Thymus (tissue), 14 donors: ENCODE data around the gene BID. TPM values are rescaled to one million over a fixed set of nuclear protein-coding genes. Genes with fewer than 3 reads are reported as not detected.

Experiments used
- DNase-seq, 9 donors: peaks; one replicate each; pipeline ENCODE4 v3.0.0-alpha.2; 2013; ENCODE audit warnings: low spot score in 9 of 9, low read depth in 6 of 9, missing footprints in 1 of 9
- H3K27ac ChIP-seq, 2 donors: one replicate each; pipeline ENCODE4 v1.5.1; 2013; ENCODE audit warnings: control low read depth in 1 of 2, low read depth in 1 of 2, low read length in 1 of 2, mild to moderate bottlenecking in 1 of 2, moderate library complexity in 1 of 2
- H3K27me3 ChIP-seq, 2 donors: one replicate each; pipeline ENCODE4 v1.5.1; 2013; ENCODE audit warnings: low read length in 1 of 2; ENCODE audit not compliant: control insufficient read depth in 2 of 2, insufficient read depth in 1 of 2
- H3K36me3 ChIP-seq, 2 donors: one replicate each; pipeline ENCODE4 v1.5.1; 2013; ENCODE audit warnings: low read length in 1 of 2, mild to moderate bottlenecking in 1 of 2, moderate library complexity in 1 of 2; ENCODE audit not compliant: control insufficient read depth in 2 of 2, insufficient read depth in 2 of 2
- H3K4me1 ChIP-seq, 2 donors: one replicate each; pipeline ENCODE4 v1.5.1; 2013; ENCODE audit warnings: low read length in 2 of 2; ENCODE audit not compliant: control insufficient read depth in 2 of 2, insufficient read depth in 2 of 2
- H3K4me3 ChIP-seq, 2 donors: one replicate each; pipeline ENCODE4 v1.5.1; 2013; ENCODE audit warnings: low read length in 2 of 2, control low read depth in 1 of 2, mild to moderate bottlenecking in 1 of 2
- H3K9me3 ChIP-seq, 2 donors: one replicate each; pipeline ENCODE4 v1.5.1; 2013; ENCODE audit warnings: low read length in 1 of 2, mild to moderate bottlenecking in 1 of 2; ENCODE audit not compliant: control insufficient read depth in 2 of 2, insufficient read depth in 1 of 2
- WGBS: extraction: QIAGEN DNeasy Blood & Tissue Kit; methylation state at CpG from one replicate; pipeline ENCODE4 v1.1.7; 2013; 5-methylcytosine and 5-hydroxymethylcytosine counted together
- long read RNA-seq, 10 donors: transcript quantifications; one replicate each; lab custom pipeline, GENCODE V29; 2026
- polyA plus RNA-seq: library from polyadenylated mRNA; stranded (reverse); fragments of 200-250 nt; gene quantifications from one replicate; pipeline ENCODE4 v1.2.3, GENCODE V29; 2013
- total RNA-seq: library from RNA; stranded (reverse); fragments of 120-200 nt; gene quantifications from one replicate; pipeline ENCODE4 v1.2.4, GENCODE V29; 2013
- donor health status: healthy.

Gene BID
- total RNA-seq = 46.7 TPM
- polyA plus RNA-seq = 32.5 TPM
- long read RNA-seq, donor 1, partial matches to known transcripts = 0 of 2 reads
- long read RNA-seq, donor 1, other reads (novel, unspliced or antisense) = 0 of 2 reads
- long read RNA-seq, donor 2, transcript BID-215 (6 exons, 2,199 nt) = major isoform, 41 of 49 reads
- long read RNA-seq, donor 2, partial matches to known transcripts = 0 of 49 reads
- long read RNA-seq, donor 2, other reads (novel, unspliced or antisense) = 0 of 49 reads
- long read RNA-seq, donor 3, transcript BID-215 (6 exons, 2,199 nt) = major isoform, 43 of 67 reads
- long read RNA-seq, donor 3, transcript BID-203 (4 exons, 1,879 nt) = minor isoform, 6 of 67 reads
- long read RNA-seq, donor 3, partial matches to known transcripts = 12 of 67 reads
- long read RNA-seq, donor 3, other reads (novel, unspliced or antisense) = 0 of 67 reads
- long read RNA-seq, donor 4, transcript BID-215 (6 exons, 2,199 nt) = major isoform, 13 of 16 reads
- long read RNA-seq, donor 4, partial matches to known transcripts = 0 of 16 reads
- long read RNA-seq, donor 4, other reads (novel, unspliced or antisense) = 0 of 16 reads
- long read RNA-seq, donor 5, transcript BID-215 (6 exons, 2,199 nt) = major isoform, 35 of 51 reads
- long read RNA-seq, donor 5, partial matches to known transcripts = 7 of 51 reads
- long read RNA-seq, donor 5, other reads (novel, unspliced or antisense) = 0 of 51 reads
- long read RNA-seq, donor 6, transcript BID-215 (6 exons, 2,199 nt) = major isoform, 24 of 31 reads
- long read RNA-seq, donor 6, partial matches to known transcripts = 0 of 31 reads
- long read RNA-seq, donor 6, other reads (novel, unspliced or antisense) = 0 of 31 reads
- long read RNA-seq, donor 7, transcript BID-203 (4 exons, 1,879 nt) = minor isoform, 6 of 34 reads
- long read RNA-seq, donor 7, transcript BID-215 (6 exons, 2,199 nt) = major isoform, 22 of 34 reads
- long read RNA-seq, donor 7, partial matches to known transcripts = 0 of 34 reads
- long read RNA-seq, donor 7, other reads (novel, unspliced or antisense) = 0 of 34 reads
- long read RNA-seq, donor 8, transcript BID-215 (6 exons, 2,199 nt) = major isoform, 11 of 13 reads
- long read RNA-seq, donor 8, partial matches to known transcripts = 0 of 13 reads
- long read RNA-seq, donor 8, other reads (novel, unspliced or antisense) = 0 of 13 reads
- long read RNA-seq, donor 9, transcript BID-215 (6 exons, 2,199 nt) = major isoform, 16 of 23 reads
- long read RNA-seq, donor 9, partial matches to known transcripts = 0 of 23 reads
- long read RNA-seq, donor 9, other reads (novel, unspliced or antisense) = 0 of 23 reads
- long read RNA-seq, donor 10, transcript BID-215 (6 exons, 2,199 nt) = major isoform, 20 of 24 reads
- long read RNA-seq, donor 10, partial matches to known transcripts = 0 of 24 reads
- long read RNA-seq, donor 10, other reads (novel, unspliced or antisense) = 0 of 24 reads

DNA sequence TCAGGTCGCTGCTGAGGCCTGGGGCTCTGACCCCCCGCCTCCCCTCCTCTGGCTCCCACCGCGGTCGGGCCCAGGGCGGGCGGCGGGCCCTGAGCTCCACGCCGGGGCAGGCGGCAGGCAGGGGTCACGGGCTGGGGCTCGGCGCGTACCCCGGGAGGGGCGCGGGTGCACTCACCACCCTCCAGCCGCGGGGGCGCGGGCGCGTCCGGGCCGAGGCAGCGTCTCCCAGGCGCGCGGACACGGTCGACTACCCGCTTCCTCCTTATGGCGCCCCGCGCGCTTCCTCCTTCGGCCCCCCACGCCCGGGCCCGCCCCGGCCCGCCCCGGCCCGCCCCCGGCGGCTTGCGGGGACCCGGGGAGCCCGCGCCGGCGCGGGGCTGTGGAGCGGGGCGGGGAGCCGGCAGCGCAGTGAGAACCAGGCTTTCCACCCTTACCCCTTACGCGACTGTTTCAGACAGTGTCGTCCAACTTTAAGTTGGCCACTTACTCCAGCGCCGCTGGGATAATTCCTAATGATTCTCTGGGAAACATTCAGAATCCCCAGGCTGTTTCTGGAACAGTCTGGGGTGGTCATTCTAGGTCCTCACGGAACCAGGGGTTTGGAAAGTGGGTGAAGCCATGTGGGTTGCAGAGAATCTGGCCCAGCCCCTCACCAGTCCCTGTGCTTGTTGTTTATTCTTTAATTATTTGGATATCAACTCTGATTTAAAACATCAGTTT is at the start of gene BID:
Gene BID, minus strand, starts transcription at position 264 of the 720 bp plus-strand sequence. CDS start 24,353 bp downstream, outside the sequence.
- WGBS = 2% methylated on average over 63 of the region's 64 CpGs
- H3K36me3 ChIP-seq = peaks cover 5 to 13% of the 10 kb centered on the region in 2 donors
- peaks cover 0 to 2% of the 10 kb centered on the region in 2 donors for H3K27me3 ChIP-seq
- H3K4me1 ChIP-seq = peaks cover 46 to 72% of the 10 kb centered on the region in 2 donors
- H3K27ac ChIP-seq = peak within 1 kb of the TSS; percentile 32 to 82
- H3K4me3 ChIP-seq = peak within 1 kb of the TSS; percentile 50 to 86
- peak in 1 of 9 donors; percentile 57 for DNase-seq
- no peaks in the 10 kb centered on the region for H3K9me3 ChIP-seq

DNA sequence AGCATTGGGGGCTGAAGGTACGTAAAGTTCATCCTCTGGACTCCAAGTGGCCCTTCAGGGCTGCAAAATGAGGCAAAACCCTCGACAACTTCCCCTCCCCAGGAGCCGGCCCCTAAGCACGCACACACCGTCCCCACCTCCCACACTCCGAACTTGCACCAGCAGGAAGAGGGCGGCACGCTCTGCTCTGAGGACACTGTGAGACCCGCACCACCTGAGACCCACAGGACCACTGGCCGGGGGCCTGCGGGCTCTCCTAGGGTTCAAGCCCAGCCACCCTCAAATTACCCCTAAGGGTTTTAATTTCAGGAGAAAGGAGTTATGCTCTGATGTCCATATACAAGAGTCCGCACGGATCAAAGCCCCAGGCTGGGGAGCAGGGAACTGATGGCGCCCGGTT is 49.7 kb upstream of the BID start:
- Histone ChIP-seq H3K9me3 (no peaks in the 10 kb centered on the region), H3K27me3 (no peaks in the 10 kb centered on the region), H3K4me3 (no peak overlapping the region), H3K27ac (no peak overlapping the region), H3K4me1 (no peaks in the 10 kb centered on the region), H3K36me3 (no peaks in the 10 kb centered on the region)
- WGBS = 96% methylated on average over 15 of the region's 15 CpGs
- DNase-seq = no peak

- Histone ChIP-seq H3K4me3 (no peak overlapping the region), H3K4me1 (no peaks in the 10 kb centered on the region), H3K9me3 (no peaks in the 10 kb centered on the region), H3K36me3 (no peaks in the 10 kb centered on the region), H3K27ac (no peak overlapping the region), H3K27me3 (no peaks in the 10 kb centered on the region)
- DNase-seq = no peak
- WGBS = 96% methylated on average over 4 of the region's 4 CpGs
Measured at GRCh38 chr22:17823226-17823625, 49.0 kb upstream of the BID start.

GRCh38 chr22:17822087-17822486 is 47.8 kb upstream of the BID start:
- Histone ChIP-seq H3K27ac (no peak overlapping the region), H3K9me3 (no peaks in the 10 kb centered on the region), H3K36me3 (no peaks in the 10 kb centered on the region), H3K27me3 (no peaks in the 10 kb centered on the region), H3K4me3 (no peak overlapping the region), H3K4me1 (no peaks in the 10 kb centered on the region)
- 94% methylated on average over 13 of the region's 13 CpGs for WGBS
- DNase-seq = no peak

DNA sequence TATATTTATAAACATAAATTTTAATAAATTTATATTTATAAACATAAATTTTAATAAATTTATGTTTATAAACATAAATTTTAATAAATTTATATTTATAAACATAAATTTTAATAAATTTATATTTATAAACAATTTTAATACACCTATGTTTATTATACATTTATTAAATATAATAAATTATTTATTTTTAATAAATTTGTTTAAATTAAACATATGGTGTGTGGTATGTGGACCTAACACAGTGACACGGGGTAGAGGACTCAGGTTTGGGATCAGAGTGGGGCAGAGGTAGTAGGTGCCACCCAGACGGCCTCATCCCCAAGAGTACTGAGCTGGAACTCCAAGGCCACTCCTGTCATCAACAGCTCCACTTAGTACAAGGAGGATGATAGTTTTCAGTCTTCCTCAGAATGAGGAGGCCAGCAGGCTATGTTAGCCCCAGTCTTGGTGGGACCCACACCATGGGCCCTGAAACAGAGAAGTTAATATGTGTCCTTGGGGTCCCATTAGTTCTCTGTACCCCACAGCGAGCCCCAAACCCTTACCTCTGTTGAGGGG is 46.7 kb upstream of the BID start:
- H3K9me3 ChIP-seq = no peaks in the 10 kb centered on the region
- no peaks in the 10 kb centered on the region for H3K4me1 ChIP-seq
- no peaks in the 10 kb centered on the region for H3K27me3 ChIP-seq
- H3K27ac ChIP-seq = no peak overlapping the region
- no peak for DNase-seq
- no peak overlapping the region for H3K4me3 ChIP-seq
- 97% methylated on average over 3 of the region's 3 CpGs for WGBS
- no peaks in the 10 kb centered on the region for H3K36me3 ChIP-seq

DNA sequence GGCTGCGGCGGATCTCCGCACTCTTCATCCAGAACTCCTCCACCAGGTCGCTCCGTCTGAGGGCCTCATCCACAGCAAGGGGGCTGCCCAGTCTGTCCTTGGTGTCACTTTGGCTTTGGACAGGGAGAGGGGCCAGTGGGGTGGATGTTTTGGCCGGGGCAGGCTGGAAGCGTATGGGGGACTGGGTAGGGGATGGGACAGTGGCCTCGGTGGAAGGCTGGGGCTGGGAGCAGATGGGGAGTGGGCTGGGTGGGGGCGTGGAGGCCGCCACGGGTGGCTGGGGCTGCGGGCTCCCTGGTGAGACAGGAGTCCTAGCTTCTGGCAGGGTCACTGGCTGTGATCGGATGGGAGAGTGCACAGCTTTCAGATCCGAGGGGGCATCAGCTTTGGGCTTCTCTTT is 44.4 kb upstream of the BID start:
- 96% methylated on average over 14 of the region's 14 CpGs for WGBS
- no peaks in the 10 kb centered on the region for H3K4me1 ChIP-seq
- no peak overlapping the region for H3K4me3 ChIP-seq
- no peaks in the 10 kb centered on the region for H3K9me3 ChIP-seq
- H3K27me3 ChIP-seq = no peaks in the 10 kb centered on the region
- H3K36me3 ChIP-seq = no peaks in the 10 kb centered on the region
- no peak for DNase-seq
- no peak overlapping the region for H3K27ac ChIP-seq

DNA sequence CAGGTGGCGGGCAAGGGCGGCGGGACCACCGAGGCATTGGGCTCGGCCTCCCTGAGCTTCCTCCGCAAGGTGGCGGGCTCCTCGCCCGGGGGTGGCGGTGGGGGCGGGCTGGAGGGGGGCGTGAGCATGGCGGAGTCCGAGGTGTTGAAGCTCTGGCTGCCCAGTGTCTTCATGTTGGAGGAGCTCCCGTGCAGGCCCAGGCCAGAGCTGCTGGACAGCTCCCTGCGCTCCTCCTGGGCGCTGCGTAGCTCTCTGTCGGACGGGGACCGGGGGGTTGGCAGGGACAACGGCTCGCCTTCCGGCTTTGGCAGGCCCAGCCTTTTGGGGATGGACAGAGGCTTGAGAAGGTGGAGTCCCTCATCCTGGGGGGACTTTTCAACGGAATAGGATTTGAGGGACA is 43.9 kb upstream of the BID start:
- 96% methylated on average over 25 of the region's 25 CpGs for WGBS
- H3K27ac ChIP-seq = no peak overlapping the region
- no peak for DNase-seq
- no peaks in the 10 kb centered on the region for H3K9me3 ChIP-seq
- no peak overlapping the region for H3K4me3 ChIP-seq
- no peaks in the 10 kb centered on the region for H3K4me1 ChIP-seq
- H3K36me3 ChIP-seq = no peaks in the 10 kb centered on the region
- H3K27me3 ChIP-seq = no peaks in the 10 kb centered on the region

DNA sequence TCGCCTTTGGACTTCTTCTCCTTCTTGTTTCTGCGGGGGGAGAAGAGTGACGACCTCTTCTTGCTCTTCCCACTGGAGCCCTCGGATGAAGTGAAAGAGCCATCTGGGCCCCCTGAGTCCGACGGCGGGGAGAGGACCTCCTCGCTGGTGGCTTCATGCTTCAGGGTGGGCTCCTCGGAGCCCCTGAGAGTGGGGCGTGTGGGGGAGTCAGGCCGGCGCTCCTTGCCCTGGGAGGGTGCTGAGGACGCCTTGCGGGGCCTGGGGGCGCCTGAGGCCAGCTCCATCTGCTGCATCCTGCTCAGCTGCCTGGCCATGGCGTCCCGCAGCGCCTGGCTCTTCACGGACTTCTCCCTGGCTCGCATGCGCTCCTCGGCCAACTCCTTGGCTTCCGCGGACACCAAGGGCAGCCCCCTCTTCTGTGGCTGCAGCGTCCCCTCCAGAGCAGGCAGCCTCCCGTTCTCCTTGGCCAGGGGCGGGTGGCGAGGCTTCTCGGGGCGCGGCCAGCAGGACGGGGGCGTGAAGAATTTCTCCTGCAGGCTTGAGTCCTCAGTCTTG is 43.3 kb upstream of the BID start:
- no peak for DNase-seq
- no peaks in the 10 kb centered on the region for H3K36me3 ChIP-seq
- 97% methylated on average over 33 of the region's 33 CpGs for WGBS

More for the DNA sequence above, 43.3 kb upstream of the BID start:
- H3K27me3 ChIP-seq = no peaks in the 10 kb centered on the region
- H3K4me3 ChIP-seq = no peak overlapping the region
- H3K9me3 ChIP-seq = no peaks in the 10 kb centered on the region
- no peak overlapping the region for H3K27ac ChIP-seq
- no peaks in the 10 kb centered on the region for H3K4me1 ChIP-seq
